ENCODE measurements around the gene SAMD3.

DNA sequence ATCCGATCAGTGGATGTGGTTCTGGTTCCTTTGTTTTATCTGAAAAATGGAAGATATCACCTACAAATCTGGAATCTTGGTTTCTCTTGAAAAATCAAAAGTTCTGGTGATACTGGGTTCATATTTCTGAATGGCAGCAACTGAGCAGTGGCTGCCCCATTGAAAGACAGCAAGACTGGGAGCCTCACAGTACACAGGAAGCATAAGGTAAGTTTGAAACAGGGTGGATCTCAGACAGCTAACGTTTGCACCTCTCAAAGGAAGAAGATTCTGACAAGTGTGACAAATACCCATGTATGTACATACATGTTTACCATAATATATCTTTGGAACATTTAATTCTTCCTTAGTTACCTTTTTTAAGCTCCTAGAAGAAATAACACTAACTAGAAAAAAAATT, at the start of gene SAMD3:
- TF ChIP-seq EZH2phosphoT487 (IDR thresholded peaks at IDR 0.05; ENCODE audit: insufficient read depth, low read depth) (no peak), EZH2 (IDR thresholded peaks at IDR 0.05; ENCODE audit: insufficient read depth, poor library complexity, severe bottlenecking) (no peak)

Measured in GM23248 (cell line).